GM19035 (cell line): ENCODE measurements around the gene HOXA1.

Experiments used
- ATAC-seq: cut with Tn5 transposase; IDR thresholded peaks from one replicate; pipeline ENCODE4 v1.9.1; 2021; ENCODE audit not compliant: unreplicated experiment

HOXA1 gene

DNA sequence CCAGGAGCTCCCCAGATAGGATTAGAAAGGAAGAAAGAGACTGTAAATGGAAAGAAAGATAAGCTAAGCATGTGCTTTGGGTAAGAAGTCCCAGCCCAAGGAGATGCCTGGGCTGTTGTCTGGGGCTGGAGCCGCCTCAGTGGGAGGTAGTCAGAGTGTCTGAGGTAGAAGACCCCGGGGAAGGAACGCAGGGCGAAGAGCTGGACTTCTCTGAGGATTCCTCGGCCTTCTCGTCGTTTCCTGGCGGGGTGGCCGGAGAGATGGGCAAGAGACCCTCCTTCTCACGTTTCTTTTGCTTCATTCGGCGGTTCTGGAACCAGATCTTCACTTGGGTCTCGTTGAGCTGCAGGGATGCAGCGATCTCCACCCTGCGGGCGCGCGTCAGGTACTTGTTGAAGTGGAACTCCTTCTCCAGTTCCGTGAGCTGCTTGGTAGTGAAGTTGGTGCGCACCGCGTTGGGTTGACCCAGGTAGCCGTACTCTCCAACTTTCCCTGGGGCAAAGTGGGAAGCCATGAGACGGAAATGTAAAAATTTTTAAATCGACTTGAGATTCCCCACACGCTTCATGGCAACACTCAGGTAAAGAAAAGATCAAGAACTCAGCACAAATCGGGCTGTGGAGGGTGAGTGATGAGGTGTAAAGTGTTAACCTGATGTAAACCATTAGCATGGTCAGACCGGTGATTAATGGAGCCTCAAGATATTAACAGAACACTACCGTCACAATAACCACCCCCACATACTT is 1.3 kb downstream of the HOXA1 start:
- ATAC-seq: no peak

DNA sequence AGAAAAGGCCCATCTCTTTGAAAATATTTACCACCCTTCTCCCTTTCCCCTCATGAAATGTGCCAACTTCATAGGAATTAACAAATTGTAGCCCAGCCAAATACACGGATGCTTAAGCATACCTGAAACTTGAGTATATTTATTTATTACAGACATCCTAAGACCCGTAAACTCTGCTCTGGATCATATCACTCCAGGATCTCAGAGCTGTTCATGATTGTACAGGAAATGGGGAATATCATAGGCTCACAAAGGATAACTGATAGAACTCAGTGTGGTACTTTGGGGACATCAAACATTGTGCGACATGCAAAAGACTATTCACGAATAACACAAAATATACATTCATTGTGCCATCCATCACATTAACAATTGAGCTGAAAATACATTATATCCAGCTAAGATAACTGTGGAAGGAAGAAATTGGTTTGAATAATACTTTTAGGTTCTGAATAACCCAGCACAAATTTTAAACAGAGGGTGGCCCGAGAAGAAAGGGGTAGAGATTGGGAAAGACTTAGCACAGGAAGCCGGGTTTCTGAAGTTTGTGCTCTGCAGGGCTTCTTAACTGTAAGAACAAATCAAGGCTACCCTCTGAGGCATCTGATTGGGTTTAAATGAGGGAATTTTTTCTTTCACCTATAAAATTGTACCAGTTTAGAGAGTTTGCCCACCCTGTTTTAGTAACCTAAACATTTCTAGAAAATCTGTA is 2.5 kb downstream of the HOXA1 start:
- ATAC-seq: no peak

- ATAC-seq: no peak
Measured at GRCh38 chr7:27092819-27093110, 3.0 kb downstream of the HOXA1 start.

- no peak for ATAC-seq
Measured at GRCh38 chr7:27091941-27092818, 3.6 kb downstream of the HOXA1 start.

DNA sequence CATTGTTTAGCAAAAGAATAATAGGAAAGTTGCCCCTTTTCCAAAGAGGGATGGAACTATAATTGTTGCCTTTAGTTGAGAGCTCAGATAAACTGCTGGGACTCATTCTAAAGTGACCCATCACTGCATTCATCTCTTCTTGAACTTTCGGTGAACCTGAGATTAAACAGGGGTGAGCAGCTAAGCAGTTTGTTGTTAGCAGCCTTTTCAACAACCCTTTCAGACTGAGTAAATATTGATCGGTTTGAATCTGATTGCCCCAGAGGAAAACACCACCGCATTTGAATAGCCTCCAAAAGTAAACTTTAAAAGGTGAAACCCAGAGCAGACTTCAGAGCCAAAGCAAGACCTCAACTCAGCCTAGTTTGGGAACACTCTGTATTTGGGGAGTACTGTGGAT is 4.7 kb downstream of the HOXA1 start:
- ATAC-seq: no peak

- no peak for ATAC-seq
Measured at GRCh38 chr7:27088002-27088922, 7.5 kb downstream of the HOXA1 start.

DNA sequence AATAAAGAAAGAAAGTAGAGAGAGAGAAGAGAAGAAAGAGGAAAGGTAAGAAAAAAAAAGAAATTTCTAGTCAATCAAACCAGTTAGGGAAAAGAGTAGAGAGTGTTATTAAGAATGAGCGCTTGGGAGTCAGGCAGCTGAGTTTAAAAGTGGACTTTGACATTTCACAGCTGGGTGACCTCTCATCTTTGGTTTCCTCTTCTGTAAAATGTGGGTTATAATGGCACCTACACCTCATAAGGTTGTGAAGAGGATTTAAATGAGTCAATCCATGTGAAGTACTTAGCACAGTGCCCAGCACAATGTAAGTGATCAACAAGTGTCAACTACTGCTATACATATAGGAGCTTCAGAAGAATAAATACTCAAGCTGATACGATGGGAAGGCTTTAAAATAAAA is 12.2 kb downstream of the HOXA1 start:
- ATAC-seq: peak; percentile 61

DNA sequence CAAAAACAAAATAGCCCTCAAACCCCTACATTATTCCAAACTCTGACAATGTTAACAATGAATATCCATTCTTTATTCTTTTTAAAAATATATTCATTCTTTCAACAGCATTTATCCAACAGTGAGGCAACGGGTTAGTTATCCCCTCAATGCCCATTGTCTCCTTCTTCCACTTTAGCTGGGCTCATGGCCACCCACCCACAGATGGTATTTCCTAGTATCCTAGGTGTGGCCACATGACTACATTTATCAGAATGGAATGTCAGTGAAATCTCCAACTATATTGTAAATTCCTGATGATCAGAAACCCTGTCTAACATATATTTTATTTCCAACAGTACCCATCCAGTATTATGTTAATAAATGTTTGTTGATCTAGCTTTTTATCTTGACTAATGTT is 13.6 kb downstream of the HOXA1 start:
- no peak for ATAC-seq

GRCh38 chr7:27080844-27081436 is 14.9 kb downstream of the HOXA1 start:
- ATAC-seq: no peak

DNA sequence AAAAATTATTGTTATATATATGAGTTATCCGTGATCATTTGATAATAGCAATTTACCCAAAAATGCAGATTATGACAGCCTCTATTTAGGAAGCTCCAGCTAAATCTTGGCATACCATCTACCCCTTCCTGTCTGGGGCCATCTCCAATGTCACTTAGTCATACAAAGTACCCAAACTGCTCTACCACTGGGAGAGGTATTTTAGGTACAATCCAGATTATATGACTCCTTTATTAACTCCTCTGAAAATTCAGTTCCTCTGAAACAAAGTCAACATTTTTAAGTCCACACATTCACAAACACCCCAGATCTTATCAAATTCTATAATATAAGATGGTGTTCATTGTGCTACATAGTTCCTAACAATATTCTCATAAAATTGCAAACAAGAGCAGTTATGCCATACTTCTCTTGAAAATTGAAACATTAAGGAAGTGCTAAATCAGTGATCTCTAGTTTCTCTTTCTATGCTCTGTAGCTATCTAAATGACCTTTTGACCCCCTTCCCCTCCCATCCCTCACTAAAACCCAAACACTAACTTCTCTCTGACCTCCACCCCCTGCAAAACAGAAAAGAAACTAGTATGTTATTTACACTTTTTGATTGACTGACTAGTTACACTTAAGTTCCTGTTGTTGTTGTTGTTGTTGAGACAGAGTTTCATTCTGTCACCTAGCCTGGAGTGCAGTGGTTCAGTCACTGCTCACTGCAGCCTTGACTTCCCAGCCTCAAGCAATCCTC is 16.4 kb downstream of the HOXA1 start:
- no peak for ATAC-seq

GRCh38 chr7:27078616-27079233 is 17.1 kb downstream of the HOXA1 start:
- no peak for ATAC-seq

DNA sequence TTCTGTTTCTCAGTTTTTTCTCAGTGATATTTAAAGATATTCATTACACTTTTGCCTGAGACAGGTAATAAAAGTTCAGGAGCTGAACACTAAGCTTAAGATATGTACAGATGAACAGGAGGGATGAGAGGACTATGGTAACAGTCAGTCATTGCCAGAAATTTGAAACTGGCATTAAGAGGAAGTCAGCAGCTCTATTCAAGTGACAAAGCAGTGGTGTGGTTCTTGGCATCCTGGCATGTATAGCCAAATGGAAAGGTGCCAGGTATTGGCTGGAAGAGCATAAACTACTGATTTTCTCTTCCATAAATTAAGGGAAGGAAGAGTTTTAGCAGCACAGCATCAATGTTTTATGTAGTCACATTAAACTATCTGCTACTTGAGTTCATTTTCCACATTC is 22.7 kb downstream of the HOXA1 start:
- no peak for ATAC-seq

DNA sequence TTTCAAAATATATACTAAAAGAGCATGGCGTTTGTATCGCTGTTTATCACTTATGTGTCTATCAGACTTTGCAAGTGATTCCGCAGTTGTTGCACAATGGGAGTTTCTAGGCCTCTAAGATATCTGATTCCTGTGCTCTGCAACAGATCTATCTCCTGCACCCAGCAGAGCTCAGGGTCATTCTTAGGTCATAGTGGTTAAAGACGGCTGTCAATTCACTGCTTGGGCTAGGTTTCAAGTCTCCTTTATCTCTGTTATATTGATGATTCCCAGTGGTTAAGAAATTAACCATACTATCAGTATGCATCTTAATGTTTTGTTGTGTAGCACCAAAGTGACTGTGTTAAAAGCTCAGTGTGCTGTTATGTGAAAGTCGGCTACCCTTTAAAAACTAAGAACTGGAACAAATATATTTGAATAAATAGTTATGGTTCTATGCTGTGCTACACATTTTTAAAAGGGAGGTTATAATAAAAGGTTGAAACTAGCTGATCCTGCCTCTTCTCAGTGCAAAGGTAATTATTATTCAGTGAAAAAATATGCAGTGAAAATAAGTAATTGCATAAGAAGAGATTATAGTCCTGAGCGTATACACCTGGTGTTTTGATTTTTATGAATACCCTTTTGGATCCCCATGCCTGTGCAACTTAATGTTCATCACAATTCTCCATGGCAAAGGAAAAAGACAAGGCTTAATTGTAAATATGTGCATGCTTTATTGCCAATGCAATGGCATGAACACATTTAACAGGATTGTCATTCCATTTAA is 24.0 kb downstream of the HOXA1 start:
- no peak for ATAC-seq

DNA sequence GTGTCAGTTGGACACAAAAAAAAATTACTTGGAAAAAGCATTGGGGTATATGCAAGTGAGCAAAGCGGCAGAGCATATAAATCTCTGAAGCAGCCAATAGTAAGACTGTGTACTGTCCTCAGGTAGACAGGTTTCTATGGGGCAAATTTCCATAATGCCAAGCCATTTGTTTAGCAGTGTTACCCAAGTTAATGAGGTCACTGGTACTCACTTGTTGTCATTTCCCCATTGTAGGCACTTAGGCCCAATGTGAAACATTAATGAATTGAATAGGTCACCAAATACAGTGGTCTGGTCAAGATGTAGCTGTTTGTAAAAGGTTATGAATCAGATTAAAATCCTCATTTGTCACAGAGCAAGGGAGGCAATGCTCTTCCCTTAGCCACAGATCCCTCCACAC is 27.5 kb downstream of the HOXA1 start:
- no peak for ATAC-seq

GRCh38 chr7:27066148-27066547 is 29.7 kb downstream of the HOXA1 start:
- no peak for ATAC-seq

GRCh38 chr7:27065709-27066108 is 30.1 kb downstream of the HOXA1 start:
- ATAC-seq: no peak

DNA sequence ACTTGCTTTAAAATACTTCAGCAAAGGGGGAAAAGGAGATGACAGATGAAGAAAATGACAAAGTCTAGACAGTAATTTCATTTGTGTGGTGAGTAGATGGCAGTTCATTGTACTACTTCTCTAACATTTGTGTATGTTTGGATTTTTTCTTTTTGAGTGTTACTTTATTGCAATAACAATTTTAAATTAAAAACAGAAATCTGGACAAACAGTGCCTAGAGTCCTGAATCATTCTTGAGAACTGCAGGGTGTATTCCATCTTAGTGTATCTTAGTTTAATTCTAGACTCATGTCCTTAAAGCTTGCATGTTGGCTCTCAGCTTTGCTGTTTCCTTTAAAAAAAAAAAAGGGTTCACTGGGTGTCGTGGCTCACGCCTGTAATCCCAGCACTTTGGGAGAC is 31.1 kb downstream of the HOXA1 start:
- no peak for ATAC-seq

GRCh38 chr7:27064159-27064558 is 31.6 kb downstream of the HOXA1 start:
- no peak for ATAC-seq

- no peak for ATAC-seq
Measured at GRCh38 chr7:27062946-27063345, 32.9 kb downstream of the HOXA1 start.
